DMS 273 (cell line): Measurements from ENCODE around the gene IRX5.

Experiments
- DNase-seq: peaks from one replicate; lab custom pipeline; 2025; ENCODE audit not compliant: unreplicated experiment; lab: John Stamatoyannopoulos, UW

IRX5 gene

GRCh38 chr16:54946909-54947308 lies 16.2 kb downstream of the IRX5 start:
- DNase-seq, result no peak

- no peak for DNase-seq
Measured at GRCh38 chr16:54947616-54948015, 17.0 kb downstream of the IRX5 start.

GRCh38 chr16:54952195-54952594 lies 21.5 kb downstream of the IRX5 start:
- no peak for DNase-seq

DNA sequence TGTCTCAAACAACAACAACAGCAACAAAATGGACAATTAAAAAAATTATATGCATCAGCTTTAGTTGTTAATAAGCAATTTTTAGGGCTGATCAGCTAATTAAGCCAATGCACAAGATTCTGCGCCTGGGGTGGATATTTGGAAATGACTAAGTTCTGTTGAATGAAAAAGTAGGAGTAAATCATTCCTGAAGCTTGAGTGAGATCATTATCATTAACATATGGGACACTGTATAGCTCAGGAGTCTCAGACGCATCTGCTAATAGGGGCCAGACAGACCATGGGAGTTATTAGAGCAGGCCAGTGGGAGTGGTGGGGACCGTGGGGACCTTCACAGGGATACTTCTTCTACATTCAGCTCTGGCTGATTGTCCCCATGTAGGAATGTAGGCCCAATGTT lies 22.8 kb downstream of the IRX5 start:
- no peak for DNase-seq

DNA sequence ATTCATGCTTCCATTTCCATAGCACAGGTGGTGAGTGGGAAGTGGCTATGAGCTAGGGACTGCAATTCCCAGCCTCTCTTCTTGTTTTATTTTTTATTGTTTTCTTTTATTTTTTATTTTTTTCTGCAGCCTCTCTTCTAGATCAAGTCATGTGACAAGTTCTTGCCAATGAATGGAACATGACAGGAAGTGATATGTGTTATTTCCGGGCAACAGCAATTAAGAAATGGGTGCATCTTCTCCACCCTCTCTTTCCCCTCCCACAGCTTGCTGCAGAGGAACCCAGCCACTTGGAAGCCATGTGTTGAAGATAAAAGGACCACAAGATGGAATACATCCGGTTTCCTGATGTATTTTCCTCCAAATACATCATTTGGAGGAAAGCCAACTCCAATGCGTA lies 23.6 kb downstream of the IRX5 start:
- DNase-seq, result no peak

DNA sequence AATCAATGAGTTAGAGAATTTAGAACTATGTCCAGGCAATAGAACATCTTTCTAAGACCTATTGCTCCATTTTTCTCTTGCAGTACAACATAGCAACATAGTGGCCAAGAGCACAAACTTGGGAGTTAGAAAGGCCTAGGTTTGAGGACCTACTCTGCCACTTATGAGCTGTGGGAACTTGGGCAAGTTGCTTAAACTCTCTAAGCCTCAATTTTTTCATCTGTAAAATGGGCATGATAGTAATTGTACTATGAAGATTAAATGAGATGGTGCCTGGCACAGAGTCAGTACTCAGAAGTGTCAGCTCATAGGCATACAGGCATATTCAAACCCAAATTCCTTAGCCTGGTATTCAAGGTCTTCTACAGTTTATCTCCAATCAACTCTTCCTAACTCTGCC lies 25.1 kb downstream of the IRX5 start:
- no peak for DNase-seq

DNA sequence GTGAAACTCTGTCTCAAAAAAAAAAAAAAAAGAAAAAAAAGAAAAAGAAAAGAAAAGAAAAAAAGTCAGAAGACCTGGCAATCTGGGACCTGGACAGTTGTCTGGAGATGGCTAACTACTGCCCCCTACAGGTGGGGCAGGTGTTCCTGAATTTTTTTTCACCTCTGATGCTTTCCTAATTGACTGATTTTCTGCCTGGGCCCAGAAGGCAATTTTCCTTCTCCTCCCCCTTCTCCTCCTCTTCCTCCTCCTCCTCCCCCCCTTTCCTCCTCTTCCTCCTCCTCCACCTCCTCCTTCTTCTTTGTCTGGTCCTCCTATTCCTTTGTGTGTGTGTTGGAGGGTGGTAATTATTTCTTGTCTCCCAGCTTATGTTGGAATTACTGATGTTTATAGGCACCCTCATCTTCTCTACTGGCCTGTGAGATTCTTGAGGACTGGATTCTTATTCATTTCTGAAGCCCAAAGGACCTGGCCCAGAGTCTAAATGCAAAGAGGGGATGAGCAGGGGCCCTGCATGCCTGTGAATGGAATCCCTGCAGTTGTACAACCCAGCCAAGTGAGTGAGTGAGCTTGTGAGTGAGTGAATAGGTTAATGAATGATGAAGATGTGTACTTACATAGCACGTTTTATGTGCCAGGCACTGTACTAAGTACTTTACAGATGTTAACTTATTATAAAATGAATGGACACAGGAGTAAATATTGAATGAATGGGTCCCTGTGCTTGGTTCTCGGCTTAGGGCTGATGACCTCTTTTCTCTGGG lies 26.9 kb downstream of the IRX5 start:
- peak; percentile 69 for DNase-seq

DNA sequence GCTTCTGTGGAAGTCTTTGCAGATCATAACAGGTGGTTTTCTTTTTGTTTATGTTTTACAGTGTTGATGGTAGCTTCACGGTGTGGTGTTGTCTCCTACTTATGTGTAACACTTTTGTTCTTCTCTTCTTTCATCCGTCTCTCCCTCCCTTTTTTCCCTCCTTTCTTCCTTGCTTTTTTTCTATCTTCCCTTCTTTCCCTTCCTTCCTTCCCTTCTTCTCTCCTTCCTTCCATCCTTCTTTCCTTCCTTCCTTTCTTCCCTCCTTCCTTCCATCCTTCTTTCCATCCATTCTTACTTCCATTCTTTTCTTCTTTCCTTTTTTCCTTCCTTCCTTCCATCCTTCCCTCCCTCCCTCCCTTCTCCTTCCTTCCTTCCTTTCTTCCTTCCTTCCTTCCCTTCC lies 31.4 kb downstream of the IRX5 start:
- no peak for DNase-seq

DNA sequence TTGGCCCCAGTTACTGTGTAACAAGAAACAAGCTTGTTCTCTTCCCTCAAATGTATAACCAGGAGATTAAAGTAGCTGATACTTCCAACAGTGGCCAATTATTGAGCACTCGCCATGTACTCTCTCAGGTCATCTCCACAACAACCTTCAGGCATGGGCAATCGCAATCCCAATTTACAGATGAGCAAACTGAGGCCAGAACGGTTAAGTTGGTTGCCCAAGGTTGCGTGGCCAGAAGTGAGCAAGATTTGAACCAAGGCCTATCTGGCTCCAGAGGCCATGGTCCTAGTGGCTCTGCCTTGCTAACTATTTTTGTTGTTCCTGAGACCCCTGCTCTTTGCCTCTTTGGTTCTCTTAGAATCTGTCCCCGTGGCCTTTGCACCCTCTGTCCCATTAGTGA lies 33.6 kb downstream of the IRX5 start:
- no peak for DNase-seq

GRCh38 chr16:54965464-54965863 lies 34.8 kb downstream of the IRX5 start:
- no peak for DNase-seq

DNA sequence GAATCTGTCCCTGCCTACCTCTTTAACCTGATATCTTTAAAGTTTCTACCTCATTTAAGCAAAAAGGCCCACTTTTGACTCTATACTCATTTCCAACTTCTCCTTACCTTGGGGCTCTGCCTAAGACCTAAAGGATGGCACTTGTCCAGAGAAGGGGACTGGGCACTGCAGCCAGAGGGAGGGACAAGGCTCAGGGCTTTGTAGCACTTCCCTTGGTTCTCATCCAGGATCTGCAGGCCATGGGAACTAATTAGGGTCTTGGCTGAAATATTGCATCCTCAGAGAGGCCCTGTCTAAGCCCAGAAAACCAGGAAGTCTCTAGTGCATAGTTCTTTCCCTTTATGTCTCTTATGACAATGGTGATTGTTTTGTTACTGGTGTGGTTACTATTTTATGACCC lies 37.3 kb downstream of the IRX5 start:
- no peak for DNase-seq

GRCh38 chr16:54968784-54969183 lies 38.1 kb downstream of the IRX5 start:
- DNase-seq, result no peak

GRCh38 chr16:54970016-54970415 lies 39.4 kb downstream of the IRX5 start:
- DNase-seq, result no peak

DNA sequence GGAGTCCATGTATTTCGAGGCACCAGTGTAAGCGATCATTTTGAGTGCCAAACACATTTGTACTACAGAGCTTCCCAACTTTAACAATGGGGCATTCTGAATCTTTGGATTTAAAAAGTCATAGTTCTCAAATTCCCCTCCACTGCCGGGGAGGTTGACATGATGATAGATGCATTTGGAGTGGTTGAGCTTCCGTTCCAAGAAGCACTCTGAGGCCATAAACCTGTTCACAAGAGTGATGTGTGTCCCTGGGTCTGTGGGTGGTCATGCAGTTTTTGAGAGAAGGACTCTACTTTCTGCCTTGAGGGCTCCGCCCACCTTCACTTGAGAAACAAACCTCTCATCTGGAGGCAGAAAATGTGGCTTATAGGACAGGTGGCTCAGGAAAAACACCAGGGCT lies 43.7 kb downstream of the IRX5 start:
- DNase-seq, result no peak

DNA sequence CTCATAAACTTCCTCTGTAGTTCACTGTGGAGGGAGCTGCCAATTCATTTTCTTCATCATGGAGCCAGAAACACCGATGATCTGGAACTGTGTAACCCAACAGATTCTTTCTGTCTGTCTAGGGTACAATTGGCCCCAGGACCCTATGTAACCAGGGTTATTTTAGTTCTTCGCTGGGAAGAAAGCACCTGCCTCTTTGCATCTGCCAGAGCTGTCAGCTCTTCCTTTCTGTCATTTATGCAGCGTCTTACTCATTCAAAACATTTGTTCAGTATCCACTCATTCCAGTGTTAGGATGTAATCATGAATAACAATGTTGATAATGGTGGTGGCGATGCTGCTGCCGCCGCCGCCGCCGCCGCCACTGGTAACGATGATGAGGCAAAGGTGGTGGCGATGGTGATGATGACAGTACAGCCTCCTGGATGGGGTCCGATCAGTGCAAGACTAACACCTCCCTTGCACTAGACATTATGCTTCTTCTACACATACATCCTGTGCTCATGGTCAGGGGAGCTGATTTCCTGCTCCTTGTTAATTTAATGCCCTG lies 46.1 kb downstream of the IRX5 start:
- no peak for DNase-seq

- no peak for DNase-seq
Measured at GRCh38 chr16:54977211-54977610, 46.5 kb downstream of the IRX5 start.

- DNase-seq, result no peak
Measured at GRCh38 chr16:54980821-54981220, 50.2 kb downstream of the IRX5 start.
